GM19099 (cell line): ENCODE measurements around the gene ANKS1B.

Experiments used
- POLR2A ChIP-seq: IDR thresholded peaks from 3 replicates; pipeline ENCODE4 v1.6.1; 2011; ENCODE audit warnings: low read depth; ENCODE audit not compliant: insufficient read length; ENCODE audit errors: extremely low read depth

Gene ANKS1B

GRCh38 chr12:99092100-99092851 is 892.5 kb downstream of the ANKS1B start:
- TF ChIP-seq POLR2A = no peak

- no peak for TF ChIP-seq POLR2A
These were observed 897.5 kb downstream of the ANKS1B start for GRCh38 chr12:99087278-99087677.

GRCh38 chr12:99079811-99080210 is 904.9 kb downstream of the ANKS1B start:
- no peak for TF ChIP-seq POLR2A

- TF ChIP-seq POLR2A = no peak
These were observed 915.6 kb downstream of the ANKS1B start for GRCh38 chr12:99068993-99069747.

- TF ChIP-seq POLR2A = no peak
These were observed 917.5 kb downstream of the ANKS1B start for GRCh38 chr12:99067171-99067785.

GRCh38 chr12:99066726-99067125 is 918.0 kb downstream of the ANKS1B start:
- no peak for TF ChIP-seq POLR2A

GRCh38 chr12:99063182-99063581 is 921.6 kb downstream of the ANKS1B start:
- no peak for TF ChIP-seq POLR2A

- no peak for TF ChIP-seq POLR2A
These were observed 924.8 kb downstream of the ANKS1B start for GRCh38 chr12:99059824-99060511.

- no peak for TF ChIP-seq POLR2A
These were observed 927.1 kb downstream of the ANKS1B start for GRCh38 chr12:99057670-99058069.

GRCh38 chr12:99056186-99056585 is 928.5 kb downstream of the ANKS1B start:
- TF ChIP-seq POLR2A = no peak

- no peak for TF ChIP-seq POLR2A
These were observed 929.4 kb downstream of the ANKS1B start for GRCh38 chr12:99055299-99055698.

- no peak for TF ChIP-seq POLR2A
These were observed 930.1 kb downstream of the ANKS1B start for GRCh38 chr12:99054601-99055128.

- no peak for TF ChIP-seq POLR2A
These were observed 930.9 kb downstream of the ANKS1B start for GRCh38 chr12:99053616-99054362.

- TF ChIP-seq POLR2A = no peak
These were observed 935.0 kb downstream of the ANKS1B start for GRCh38 chr12:99049774-99050173.
